Measurements from ENCODE around the gene INPP5A. TPM values are rescaled to one million over a fixed set of nuclear protein-coding genes. Genes with fewer than 3 reads are reported as not detected.

The INPP5A gene
- total and polyA plus RNA-seq, 2 of the 13 experiments (the other 11 are each of a cell fraction or from before 2014, with no cell fraction given) = 17.5 to 37.9 TPM

- TF ChIP-seq, protein P1, sequence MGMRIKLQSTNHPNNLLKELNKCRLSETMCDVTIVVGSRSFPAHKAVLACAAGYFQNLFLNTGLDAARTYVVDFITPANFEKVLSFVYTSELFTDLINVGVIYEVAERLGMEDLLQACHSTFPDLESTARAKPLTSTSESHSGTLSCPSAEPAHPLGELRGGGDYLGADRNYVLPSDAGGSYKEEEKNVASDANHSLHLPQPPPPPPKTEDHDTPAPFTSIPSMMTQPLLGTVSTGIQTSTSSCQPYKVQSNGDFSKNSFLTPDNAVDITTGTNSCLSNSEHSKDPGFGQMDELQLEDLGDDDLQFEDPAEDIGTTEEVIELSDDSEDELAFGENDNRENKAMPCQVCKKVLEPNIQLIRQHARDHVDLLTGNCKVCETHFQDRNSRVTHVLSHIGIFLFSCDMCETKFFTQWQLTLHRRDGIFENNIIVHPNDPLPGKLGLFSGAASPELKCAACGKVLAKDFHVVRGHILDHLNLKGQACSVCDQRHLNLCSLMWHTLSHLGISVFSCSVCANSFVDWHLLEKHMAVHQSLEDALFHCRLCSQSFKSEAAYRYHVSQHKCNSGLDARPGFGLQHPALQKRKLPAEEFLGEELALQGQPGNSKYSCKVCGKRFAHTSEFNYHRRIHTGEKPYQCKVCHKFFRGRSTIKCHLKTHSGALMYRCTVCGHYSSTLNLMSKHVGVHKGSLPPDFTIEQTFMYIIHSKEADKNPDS (CRISPR knock-in tag; IDR thresholded peaks at IDR 0.05) = no peak
- TF ChIP-seq REXO4 (CRISPR knock-in tag; IDR thresholded peaks at IDR 0.05; ENCODE audit: borderline replicate concordance) (no peak), ZNF598 (CRISPR knock-in tag; IDR thresholded peaks at IDR 0.05; ENCODE audit: borderline replicate concordance) (no peak), NCOR1 (IDR thresholded peaks at IDR 0.05; ENCODE audit: borderline replicate concordance, low read length) (peak; percentile 54; the same call in 1 of the 2 replicates), IRX3 (CRISPR knock-in tag; IDR thresholded peaks at IDR 0.05; ENCODE audit: borderline replicate concordance, low read depth) (no peak), NCOA1 (CRISPR knock-in tag; IDR thresholded peaks at IDR 0.05) (no peak), KDM5B (CRISPR knock-in tag; IDR thresholded peaks at IDR 0.05; ENCODE audit: borderline replicate concordance) (0 out of 2 replicates have a peak, but pooled peaks have one; percentile 7), TGIF2 (CRISPR knock-in tag; IDR thresholded peaks at IDR 0.05) (no peak), KLF13 (CRISPR knock-in tag; IDR thresholded peaks at IDR 0.05) (no peak)
- TF ChIP-seq, protein P2, sequence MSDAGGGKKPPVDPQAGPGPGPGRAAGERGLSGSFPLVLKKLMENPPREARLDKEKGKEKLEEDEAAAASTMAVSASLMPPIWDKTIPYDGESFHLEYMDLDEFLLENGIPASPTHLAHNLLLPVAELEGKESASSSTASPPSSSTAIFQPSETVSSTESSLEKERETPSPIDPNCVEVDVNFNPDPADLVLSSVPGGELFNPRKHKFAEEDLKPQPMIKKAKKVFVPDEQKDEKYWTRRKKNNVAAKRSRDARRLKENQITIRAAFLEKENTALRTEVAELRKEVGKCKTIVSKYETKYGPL (CRISPR knock-in tag; IDR thresholded peaks at IDR 0.05) = no peak
These were observed 623 bp downstream of the INPP5A start (continued) for GRCh38 chr10:132538031-132538789.

Data from HepG2 (cell line).